Neural progenitor cell (in vitro differentiated cells): ENCODE results near the gene PAXX. TPM values are rescaled to one million over a fixed set of nuclear protein-coding genes. Genes with fewer than 3 reads are reported as not detected.
A peak's percentile ranks its signal among the peaks of the same experiment; 100 is the strongest.

Experiments used
- DNase-seq: peaks from one replicate; pipeline ENCODE4 v3.0.0-alpha.2; 2016; ENCODE audit warnings: low spot score
- H2AFZ ChIP-seq: fragments of 200-600 bp; sonication (generic); replicated peaks from 2 replicates; pipeline ENCODE4 v1.6.1; 2016; ENCODE audit warnings: antibody characterized with exemption
- H3F3A ChIP-seq: fragments of 200-600 bp; sonication (generic); 2 replicates; pipeline ENCODE4 v1.6.1; 2016; ENCODE audit warnings: antibody characterized with exemption, low read depth
- H3K27ac ChIP-seq: fragments of 200-600 bp; sonication (generic); 2 replicates; pipeline ENCODE4 v1.5.1; 2016; ENCODE audit warnings: mild to moderate bottlenecking
- H3K27me3 ChIP-seq: fragments of 200-600 bp; sonication (generic); 2 replicates; pipeline ENCODE4 v1.6.1; 2016; ENCODE audit warnings: mild to moderate bottlenecking, moderate library complexity
- H3K36me3 ChIP-seq: fragments of 200-600 bp; sonication (generic); 2 replicates; pipeline ENCODE4 v1.5.1; 2016
- H3K4me1 ChIP-seq: fragments of 200-600 bp; sonication (generic); 2 replicates; pipeline ENCODE4 v1.6.1; 2016; ENCODE audit warnings: mixed run types
- H3K4me2 ChIP-seq: fragments of 200-600 bp; sonication (generic); 2 replicates; pipeline ENCODE4 v1.6.1; 2016
- H3K4me3 ChIP-seq: fragments of 200-600 bp; sonication (generic); 2 replicates; pipeline ENCODE4 v1.5.1; 2016
- H3K79me2 ChIP-seq: fragments of 200-600 bp; sonication (generic); 2 replicates; pipeline ENCODE4 v1.6.1; 2016; ENCODE audit warnings: low read depth
- H3K9ac ChIP-seq: fragments of 200-600 bp; sonication (generic); 2 replicates; pipeline ENCODE4 v1.6.1; 2016
- H3K9me3 ChIP-seq: fragments of 200-600 bp; sonication (generic); 2 replicates; pipeline ENCODE4 v1.5.1; 2016; ENCODE audit warnings: low read depth
- H4K20me1 ChIP-seq: fragments of 200-600 bp; sonication (generic); 2 replicates; pipeline ENCODE4 v1.6.1; 2016; ENCODE audit warnings: low read depth
- H3K27ac Mint-ChIP-seq: 3 replicates; pipeline ENCODE4 v1.8.0; 2021; ENCODE audit warnings: mixed read lengths
- H3K27me3 Mint-ChIP-seq: 2 replicates; pipeline ENCODE4 v1.8.0; 2022; ENCODE audit warnings: low read depth, mild to moderate bottlenecking, inconsistent platforms, moderate library complexity, mixed read lengths; ENCODE audit not compliant: insufficient read depth
- H3K36me3 Mint-ChIP-seq: 3 replicates; pipeline ENCODE4 v1.8.0; 2021; ENCODE audit warnings: mixed read lengths
- H3K4me1 Mint-ChIP-seq: 3 replicates; pipeline ENCODE4 v1.8.0; 2021; ENCODE audit warnings: mixed read lengths
- H3K4me3 Mint-ChIP-seq: 3 replicates; pipeline ENCODE4 v1.8.0; 2021; ENCODE audit warnings: mild to moderate bottlenecking, moderate library complexity, mixed read lengths
- H3K9me3 Mint-ChIP-seq: 3 replicates; pipeline ENCODE4 v1.8.0; 2020; ENCODE audit warnings: mixed read lengths
- CTCF ChIP-seq: fragments of 200-600 bp; sonication (generic); IDR thresholded peaks from 2 replicates; pipeline ENCODE4 v1.5.1; 2017; ENCODE audit warnings: antibody characterized with exemption, mild to moderate bottlenecking
- EZH2 ChIP-seq: fragments of 200-600 bp; sonication (generic); IDR thresholded peaks from 2 replicates; pipeline ENCODE4 v1.6.1; 2017; ENCODE audit warnings: antibody characterized with exemption, mild to moderate bottlenecking, moderate library complexity
- EZH2phosphoT487 ChIP-seq: fragments of 200-600 bp; sonication (generic); IDR thresholded peaks from 2 replicates; pipeline ENCODE4 v1.6.1; 2017; ENCODE audit warnings: antibody characterized with exemption
- total RNA-seq: library from RNA; depleted of rRNA; stranded (reverse); fragments of >200 nt; gene quantifications from 2 replicates; pipeline ENCODE4 v1.2.3, GENCODE V29; 2015; ENCODE audit warnings: low replicate concordance

The PAXX gene
- total RNA-seq, 1 donor from 2014 or later: 31.5 TPM

GRCh38 chr9:136946228-136947027 is 45.8 kb upstream of the PAXX start:
- Histone ChIP-seq H3K4me1 (peaks cover 17% of the 10 kb centered on the region), H4K20me1 (peaks cover 18% of the 10 kb centered on the region), H3K27me3 (no peaks in the 10 kb centered on the region), H3K4me2 (no peak overlapping the region), H3K9me3 (no peaks in the 10 kb centered on the region), H3K27ac (no peak overlapping the region), H2AFZ (no peak overlapping the region), H3F3A (peaks cover 18% of the 10 kb centered on the region), H3K79me2 (peaks cover 10% of the 10 kb centered on the region), H3K4me3 (no peak overlapping the region), H3K36me3 (no peaks in the 10 kb centered on the region), H3K9ac (no peak overlapping the region)
- H3K4me3 Mint-ChIP-seq: no peak overlapping the region
- TF ChIP-seq CTCF (no peak), EZH2 (no peak), EZH2phosphoT487 (no peak)
- H3K4me1 Mint-ChIP-seq: peaks cover 6% of the 10 kb centered on the region
- no peak for DNase-seq
- no peaks in the 10 kb centered on the region for H3K36me3 Mint-ChIP-seq
- no peak overlapping the region for H3K27ac Mint-ChIP-seq
- peaks cover 5% of the 10 kb centered on the region for H3K27me3 Mint-ChIP-seq
- H3K9me3 Mint-ChIP-seq: no peaks in the 10 kb centered on the region

- H3K9ac ChIP-seq: no peak overlapping the region
- H3K36me3 ChIP-seq: no peaks in the 10 kb centered on the region
- Mint-ChIP-seq H3K27me3 (peaks cover 5% of the 10 kb centered on the region), H3K27ac (no peak overlapping the region), H3K9me3 (no peaks in the 10 kb centered on the region), H3K4me3 (no peak overlapping the region), H3K4me1 (peaks cover 6% of the 10 kb centered on the region), H3K36me3 (no peaks in the 10 kb centered on the region)
- H3K4me2 ChIP-seq: no peak overlapping the region
- no peak overlapping the region for H2AFZ ChIP-seq
- no peak for TF ChIP-seq CTCF
- no peak for TF ChIP-seq EZH2phosphoT487
- TF ChIP-seq EZH2: no peak
- peaks cover 18% of the 10 kb centered on the region for H4K20me1 ChIP-seq
- H3F3A ChIP-seq: peaks cover 18% of the 10 kb centered on the region
- DNase-seq: no peak
- no peak overlapping the region for H3K4me3 ChIP-seq
- peaks cover 10% of the 10 kb centered on the region for H3K79me2 ChIP-seq
- H3K27ac ChIP-seq: no peak overlapping the region
- no peaks in the 10 kb centered on the region for H3K27me3 ChIP-seq
- H3K4me1 ChIP-seq: peaks cover 21% of the 10 kb centered on the region
- no peaks in the 10 kb centered on the region for H3K9me3 ChIP-seq
Observed at GRCh38 chr9:136947028-136947891, 45.0 kb upstream of the PAXX start.

GRCh38 chr9:136947955-136948510 is 44.2 kb upstream of the PAXX start:
- no peak overlapping the region for H3K27ac Mint-ChIP-seq
- peak; percentile 74 for DNase-seq
- H3K4me2 ChIP-seq: no peak overlapping the region
- peaks cover 21% of the 10 kb centered on the region for H3K4me1 ChIP-seq
- H3K4me3 Mint-ChIP-seq: peak overlapping the region; percentile 81
- H3K36me3 Mint-ChIP-seq: no peaks in the 10 kb centered on the region
- peaks cover 2% of the 10 kb centered on the region for H3K27me3 Mint-ChIP-seq
- H3F3A ChIP-seq: peaks cover 18% of the 10 kb centered on the region
- no peaks in the 10 kb centered on the region for H3K9me3 Mint-ChIP-seq
- TF ChIP-seq EZH2 (no peak), CTCF (peak; percentile 60)
- H3K27me3 ChIP-seq: no peaks in the 10 kb centered on the region
- H3K4me3 ChIP-seq: no peak overlapping the region
- peaks cover 10% of the 10 kb centered on the region for H3K79me2 ChIP-seq
- peaks cover 6% of the 10 kb centered on the region for H3K4me1 Mint-ChIP-seq
- no peak overlapping the region for H3K9ac ChIP-seq
- H3K36me3 ChIP-seq: no peaks in the 10 kb centered on the region
- no peak overlapping the region for H3K27ac ChIP-seq
- no peaks in the 10 kb centered on the region for H3K9me3 ChIP-seq
- peaks cover 10% of the 10 kb centered on the region for H4K20me1 ChIP-seq
- no peak overlapping the region for H2AFZ ChIP-seq
